CD4-positive, alpha-beta T cell treated with Interleukin-15 for 1 hour (primary cell): Measurements from ENCODE around the gene CDC42EP5.
"Not testable (repeated sequence)": the region's sequence is repeated elsewhere in the genome, so short reads cannot be mapped to it uniquely, and the experiment has no call there.

Source experiments
- DNase-seq: peaks from one replicate; pipeline ENCODE4 v3.0.0-alpha.2; 2020

The CDC42EP5 gene

DNA sequence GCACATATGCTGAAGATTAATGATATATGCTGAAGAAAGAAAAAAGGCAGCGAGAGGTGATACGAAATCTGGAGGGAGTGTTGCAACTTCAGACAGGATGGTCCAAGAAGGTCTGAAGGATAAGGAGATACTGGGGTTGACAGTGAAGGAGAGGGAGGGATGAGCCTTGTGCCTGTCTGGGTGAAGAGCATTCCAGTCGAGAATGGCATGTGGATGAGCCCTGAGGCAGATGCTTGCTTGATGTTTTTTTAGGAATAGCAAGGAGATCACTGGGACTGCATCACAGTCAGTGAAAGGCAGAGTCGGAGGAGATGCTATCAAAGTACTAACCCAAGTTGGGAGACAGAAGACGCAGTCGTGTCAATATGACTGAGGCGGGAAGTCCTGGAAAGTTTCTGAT is 16.2 kb upstream of the CDC42EP5 start:
- no peak for DNase-seq

DNA sequence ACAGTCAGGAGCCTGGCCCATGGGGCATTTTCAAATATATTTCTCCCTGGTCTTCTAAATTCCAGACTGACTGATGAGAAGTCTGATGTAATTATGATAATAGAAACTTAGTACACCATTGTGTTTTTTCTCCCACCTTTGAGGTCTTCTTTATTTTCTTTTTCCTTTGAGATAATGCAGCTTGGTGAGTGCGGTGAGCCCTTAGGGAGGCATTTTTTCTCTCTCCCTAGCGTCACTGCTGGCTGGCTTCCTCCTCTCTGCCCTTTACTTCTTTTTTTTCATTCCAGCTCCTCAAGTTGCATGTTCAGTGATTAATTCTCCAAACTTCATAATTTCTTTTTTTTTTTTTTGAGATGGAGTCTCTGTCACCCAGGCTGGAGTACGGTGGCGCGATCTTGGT is 12.8 kb upstream of the CDC42EP5 start:
- no peak for DNase-seq

DNA sequence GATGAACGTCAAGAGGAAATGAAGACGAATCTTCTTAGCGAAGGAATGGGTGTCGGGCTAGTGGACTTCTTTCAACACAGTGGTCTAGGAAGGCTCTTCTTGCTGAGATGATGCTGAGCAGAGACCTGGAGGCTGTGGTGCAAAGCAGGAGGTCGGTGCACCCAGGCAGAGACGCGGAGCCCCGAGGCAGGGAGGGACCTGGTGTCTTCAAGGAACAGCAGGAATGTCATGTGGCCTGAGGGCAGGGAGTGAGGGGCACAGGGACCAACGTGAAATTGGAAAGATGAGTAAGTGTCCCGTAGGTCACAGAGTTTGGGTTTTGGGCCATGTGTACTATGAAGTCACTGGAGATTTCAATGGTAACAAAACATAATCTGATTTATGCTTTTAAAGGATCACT is 11.4 kb upstream of the CDC42EP5 start:
- no peak for DNase-seq

DNA sequence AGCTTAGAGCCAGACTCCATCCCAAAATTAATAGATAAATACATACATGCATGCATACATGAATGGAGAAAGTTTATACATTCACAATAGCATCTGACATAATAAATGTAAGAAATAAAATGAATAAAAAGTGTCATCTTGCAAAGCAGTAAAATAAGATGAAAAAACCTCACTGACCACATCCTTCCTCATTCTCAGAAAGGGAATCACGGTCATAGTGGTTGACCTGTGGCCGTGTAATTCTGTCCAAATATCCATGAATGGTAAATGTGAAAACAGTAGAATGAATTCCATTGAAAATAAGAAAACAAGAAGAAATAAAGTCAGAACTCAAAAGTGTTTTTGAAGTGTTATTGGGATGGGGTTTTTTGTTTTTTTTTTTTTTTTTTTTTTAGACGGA is 9.8 kb upstream of the CDC42EP5 start:
- DNase-seq = no peak

DNA sequence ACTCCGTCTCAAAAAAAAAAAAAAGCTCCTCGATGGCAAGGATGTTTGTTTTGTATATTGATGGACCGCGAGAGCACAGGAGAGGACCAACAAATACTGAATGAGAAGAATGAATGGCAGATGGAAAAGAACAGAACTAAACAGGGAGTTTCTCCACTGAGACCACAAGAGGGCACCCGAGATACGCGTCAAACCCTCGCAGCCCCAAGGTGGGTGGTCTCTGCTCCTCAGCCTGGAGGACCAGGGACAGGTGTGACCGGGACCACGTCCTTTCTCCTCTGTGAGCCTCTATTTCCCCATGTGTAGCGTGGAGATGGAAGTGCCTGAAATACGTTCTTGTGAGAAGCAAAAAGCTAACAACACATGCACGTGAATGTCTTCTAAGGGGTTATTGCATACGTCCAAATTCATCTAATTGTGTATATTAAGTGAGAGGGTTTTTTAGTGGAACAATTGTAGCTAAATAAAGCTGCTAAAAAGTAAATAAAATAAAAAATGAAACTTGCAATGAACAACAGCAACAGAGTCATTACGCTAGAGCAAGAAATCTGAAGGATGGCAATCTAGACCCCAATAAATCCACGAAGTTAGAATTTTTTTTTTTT is 8.3 kb upstream of the CDC42EP5 start:
- DNase-seq = no peak

DNA sequence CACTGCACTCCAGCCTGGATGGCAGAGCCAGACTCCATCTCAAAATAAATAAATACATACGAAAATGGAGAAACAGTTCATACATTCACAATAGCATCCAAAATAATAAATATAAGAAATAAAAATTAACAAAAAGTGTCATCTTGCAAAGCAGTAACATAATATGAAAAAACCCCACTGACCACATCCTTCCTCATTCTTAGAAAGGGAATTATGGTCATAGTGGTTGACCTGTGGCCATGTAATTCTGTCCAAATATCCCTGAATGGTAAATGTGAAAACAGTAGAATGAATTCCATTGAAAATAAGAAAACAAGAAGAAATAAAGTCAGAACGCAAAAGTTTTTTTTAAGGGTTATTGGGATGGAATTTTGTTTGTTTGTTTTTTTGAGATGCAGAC is 7.0 kb upstream of the CDC42EP5 start:
- DNase-seq = no peak

DNA sequence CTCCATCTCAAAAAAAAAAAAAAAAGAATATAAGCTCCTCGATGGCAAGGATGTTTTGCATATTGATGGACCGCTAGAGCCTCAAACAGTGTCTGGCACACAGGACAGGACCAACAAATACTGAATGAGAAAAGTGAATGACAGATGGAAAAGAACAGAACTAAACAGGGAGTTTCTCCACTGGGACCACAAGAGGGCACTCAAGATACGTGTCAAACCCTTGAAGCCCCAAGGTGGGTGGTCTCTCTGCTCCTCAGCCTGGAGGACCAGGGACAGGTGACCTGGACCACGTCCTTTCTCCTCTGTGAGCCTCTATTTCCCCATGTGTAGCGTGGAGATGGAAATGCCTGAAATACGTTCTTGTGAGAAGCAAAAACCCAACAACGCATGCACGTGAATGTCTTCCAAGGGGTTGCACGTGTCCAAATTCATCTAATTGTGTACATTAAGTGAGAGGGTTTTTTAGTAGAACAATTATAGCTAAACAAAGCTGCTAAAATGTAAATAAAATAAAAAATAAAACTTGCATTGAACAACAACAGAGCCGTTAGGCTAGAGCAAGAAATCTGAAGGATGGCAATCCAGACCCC is 5.7 kb upstream of the CDC42EP5 start:
- DNase-seq = no peak

DNA sequence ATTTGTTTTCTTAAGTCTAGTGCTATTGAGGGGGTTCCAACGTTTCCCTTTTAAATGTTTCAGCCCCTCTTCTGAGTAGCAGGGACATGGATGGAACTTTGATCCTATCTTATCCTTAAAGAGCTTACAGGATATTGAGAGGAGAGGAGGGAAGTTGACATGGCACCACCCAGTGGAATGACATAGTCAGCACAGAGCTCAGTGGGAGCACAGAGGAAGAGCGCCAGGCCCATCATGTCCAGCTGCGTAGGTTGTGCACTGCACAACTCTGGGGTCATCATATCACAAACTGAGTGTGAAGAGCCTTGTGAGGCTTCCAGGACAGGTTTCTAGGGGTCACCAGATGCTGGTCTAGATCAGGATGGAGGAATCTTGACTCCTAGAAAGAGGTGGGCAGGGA is 4.6 kb upstream of the CDC42EP5 start:
- DNase-seq = no peak

DNA sequence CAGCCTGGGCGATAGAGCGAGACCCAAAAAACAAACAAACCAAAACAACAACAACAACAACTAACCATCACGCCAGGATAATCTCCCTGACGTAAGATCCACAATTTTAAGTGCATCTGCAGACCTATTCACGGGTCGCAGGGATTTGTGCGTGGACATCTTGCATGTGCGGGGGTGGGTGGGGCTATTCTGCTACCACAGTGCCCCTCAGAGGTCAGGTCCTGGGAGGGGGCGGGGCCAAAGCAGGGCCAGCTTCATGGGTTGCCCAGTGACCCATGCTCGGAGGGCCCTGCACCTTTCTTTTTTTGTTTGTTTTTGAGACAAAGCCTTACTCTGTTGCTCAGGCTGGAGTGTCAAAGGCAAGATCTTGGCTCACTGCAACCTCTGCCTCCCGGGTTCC is 2.6 kb upstream of the CDC42EP5 start:
- DNase-seq = no peak

DNA sequence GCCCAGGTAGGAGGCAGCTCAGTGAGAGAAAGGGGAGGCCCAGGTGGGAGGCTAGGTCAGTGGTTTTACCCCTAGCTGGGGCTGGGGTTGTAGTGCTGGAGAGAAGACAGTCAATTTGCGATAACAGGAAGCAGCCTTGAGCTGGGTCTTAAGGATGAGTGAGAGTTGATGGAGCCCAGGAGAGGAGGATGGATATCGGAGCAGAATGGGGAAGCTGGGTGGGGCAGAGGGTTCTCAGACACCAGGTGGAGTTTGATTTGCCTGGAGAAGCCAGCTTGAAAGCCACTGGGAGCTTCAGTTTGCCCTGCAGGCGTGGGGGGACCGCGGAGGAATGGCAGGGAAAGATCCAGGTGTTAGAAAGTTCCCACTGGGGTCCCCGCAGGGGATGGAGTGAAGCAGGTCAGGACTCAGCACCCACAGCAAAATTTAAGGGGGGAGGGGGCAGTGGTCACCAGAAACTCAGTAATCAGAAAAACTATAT is 836 bp upstream of the CDC42EP5 start:
- no peak for DNase-seq

DNA sequence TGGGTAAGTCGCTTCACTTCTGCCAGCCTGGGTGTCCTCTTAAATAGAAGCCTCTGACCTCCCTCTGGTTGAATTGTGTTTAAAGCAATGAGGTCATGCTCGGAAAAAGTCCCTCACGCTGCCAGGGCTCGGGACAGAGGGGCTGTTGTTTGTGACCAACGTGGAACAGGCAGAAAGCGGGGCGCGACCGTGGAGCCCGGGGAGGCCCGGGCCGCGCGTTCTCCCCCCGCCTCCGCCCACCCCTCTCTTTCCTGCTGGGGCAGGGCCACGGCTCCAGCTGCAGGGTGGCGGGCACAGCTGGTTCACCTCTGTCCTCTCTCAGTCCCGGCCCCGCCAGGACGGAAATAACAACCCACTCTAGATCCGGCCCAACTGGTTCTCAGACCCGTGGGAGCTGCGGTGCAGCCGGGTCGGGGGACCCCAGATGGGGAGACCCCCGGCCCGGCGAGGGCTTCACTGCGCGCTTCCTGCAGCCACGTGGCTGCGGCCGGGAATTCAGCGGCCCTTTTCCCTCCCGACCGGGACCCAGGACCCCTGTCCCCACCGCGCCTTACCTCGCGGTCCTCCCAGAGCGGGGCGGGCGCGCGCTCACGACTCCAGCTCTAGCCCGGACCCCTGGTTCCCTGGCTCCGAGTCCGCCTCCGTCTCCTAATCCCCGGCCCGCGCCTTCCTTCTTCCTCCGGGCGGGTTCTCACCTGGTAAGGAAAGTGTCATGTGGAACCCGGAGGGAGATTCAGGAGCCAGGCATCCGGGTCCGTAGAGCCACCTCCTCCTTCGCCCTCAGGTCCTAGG is 1.9 kb downstream of the CDC42EP5 start:
- DNase-seq = no peak

DNA sequence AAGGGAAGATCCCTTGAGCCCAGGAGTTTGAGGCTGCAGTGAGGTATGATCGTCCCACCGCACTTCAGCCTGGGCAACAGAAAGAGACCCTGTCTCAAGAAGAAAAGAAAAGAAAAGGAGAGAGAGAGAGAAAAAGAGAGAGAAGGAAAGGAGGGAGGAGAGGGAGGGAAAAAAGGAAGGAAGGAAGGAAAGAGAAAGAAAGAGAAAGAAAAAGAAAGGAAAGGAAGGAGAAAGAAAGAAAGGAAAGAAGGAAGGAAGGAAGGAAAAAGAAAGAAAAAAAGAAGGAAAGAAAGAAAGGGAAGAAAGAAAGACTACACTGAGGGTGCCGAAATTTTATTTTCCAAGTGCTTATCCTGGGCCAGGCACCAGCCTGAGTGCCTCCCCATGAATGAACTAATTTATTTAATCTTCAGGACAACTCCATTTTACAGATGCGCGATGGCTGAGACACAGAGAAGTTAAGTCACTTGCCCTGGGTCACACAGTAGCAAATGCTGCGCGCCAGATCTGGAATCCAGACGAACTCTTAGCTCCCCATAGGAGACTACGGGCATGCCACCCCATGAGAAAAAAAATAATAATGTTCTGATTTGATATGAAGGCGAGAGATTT is 2.7 kb downstream of the CDC42EP5 start:
- no peak for DNase-seq

DNA sequence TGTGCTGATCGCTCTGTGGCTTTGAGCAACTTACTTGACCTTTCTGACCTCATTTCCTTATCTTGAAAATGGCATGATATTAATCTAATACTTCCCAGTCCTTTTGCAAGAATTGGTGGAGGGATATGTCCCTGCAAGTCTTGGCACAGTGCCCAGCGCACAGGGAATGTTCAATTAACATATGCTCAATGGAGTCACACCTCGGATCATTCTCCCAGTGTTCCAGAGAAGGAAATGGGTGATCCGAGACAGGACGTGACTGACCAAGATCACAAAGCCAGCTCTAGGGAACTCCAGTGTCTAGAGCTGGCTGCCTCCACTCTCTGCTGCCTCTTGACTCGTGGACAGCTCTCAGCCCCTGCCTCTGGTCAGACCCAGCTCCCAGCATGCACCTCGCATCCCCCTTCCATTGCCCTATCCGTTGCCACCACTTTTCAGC is 3.6 kb downstream of the CDC42EP5 start:
- DNase-seq = no peak

DNA sequence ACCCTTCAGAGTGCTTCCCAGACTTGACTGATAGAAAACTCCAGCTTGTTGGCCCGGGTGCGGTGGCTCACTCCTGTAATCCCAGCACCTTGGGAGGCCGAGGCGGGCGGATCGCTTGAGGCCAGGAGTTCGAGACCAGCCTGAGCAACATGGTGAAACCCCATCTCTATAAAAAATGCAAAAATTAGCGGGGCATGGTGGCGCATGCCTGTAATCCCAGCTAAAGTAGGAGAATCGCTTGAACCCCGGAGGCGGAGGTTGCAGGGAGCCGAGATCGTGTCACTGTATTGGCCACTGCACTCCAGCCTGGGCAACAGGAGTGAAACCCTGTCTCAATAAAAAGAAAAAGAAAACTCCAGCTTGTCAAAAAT is 7.0 kb downstream of the CDC42EP5 start:
- DNase-seq = not testable (repeated sequence)

DNA sequence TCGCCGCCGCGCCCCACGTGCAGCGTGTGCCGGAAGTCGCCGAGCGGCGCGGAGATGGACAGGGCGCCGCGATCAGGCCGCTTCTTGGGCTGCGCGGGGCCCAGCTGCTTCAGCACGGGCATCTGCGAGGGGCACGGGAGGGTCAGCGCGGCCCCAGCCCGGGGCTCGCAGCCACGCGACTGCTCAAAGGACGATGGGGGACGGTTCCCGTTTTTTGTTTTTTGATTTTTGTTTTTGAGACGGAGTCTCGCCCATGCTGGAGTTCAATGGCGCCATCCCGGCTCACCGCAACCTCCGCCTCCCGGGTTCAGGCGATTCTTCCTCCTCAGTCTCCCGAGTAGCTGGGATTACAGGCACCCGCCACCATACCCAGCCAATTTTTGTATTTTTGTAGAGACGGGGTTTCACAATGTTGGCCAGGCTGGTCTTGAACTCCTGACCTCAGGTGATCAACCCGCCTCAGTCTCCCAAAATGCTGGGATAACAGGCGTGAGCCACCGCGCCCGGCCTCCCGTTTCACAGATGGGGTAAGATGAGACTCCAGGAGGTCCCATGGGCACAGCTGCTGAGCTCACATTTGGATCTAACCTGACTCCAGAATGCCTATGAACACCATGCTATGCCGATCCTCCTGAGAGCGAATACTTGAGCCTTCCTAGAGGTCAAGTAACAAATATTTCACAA is 7.5 kb downstream of the CDC42EP5 start:
- no peak for DNase-seq

DNA sequence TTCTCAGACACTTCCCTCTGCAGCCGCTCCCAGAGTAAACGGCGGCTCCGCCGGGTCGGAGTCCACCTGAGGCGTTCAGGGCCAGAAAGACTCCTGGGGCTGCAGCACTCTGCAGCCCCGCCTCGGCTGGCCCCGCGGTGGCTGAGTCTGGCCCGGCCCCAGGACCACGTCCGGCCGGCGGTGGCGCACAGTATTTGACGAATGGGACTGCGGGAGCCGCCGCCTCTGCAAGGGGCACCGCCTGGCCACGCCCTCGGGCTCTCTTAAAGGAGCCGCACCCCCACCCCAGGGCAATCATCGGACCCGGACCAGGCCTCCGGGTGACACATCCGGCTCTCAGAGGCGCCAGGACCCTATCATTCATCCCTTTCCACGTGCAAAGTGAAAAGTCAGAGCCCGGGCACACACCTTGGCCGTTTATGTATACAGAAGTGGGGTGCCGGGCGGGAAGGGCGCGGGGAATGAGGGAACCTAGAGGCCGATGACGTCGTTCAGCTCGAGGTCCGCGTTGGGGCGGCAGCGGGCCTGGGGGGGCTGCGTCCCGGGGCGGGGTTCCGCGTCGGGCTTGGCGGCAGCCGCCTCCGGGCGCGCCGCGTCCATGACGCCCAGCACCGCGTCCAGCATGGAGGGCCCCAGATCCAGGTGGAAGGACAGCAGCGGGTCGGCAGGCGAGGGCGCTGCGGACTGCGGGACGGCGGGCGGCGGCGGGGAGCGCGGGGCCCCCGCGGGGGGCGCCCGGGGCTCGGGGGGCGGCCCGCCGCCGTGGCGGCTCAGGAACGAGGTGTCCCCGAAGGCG is 8.3 kb downstream of the CDC42EP5 start:
- DNase-seq = peak; percentile 78

DNA sequence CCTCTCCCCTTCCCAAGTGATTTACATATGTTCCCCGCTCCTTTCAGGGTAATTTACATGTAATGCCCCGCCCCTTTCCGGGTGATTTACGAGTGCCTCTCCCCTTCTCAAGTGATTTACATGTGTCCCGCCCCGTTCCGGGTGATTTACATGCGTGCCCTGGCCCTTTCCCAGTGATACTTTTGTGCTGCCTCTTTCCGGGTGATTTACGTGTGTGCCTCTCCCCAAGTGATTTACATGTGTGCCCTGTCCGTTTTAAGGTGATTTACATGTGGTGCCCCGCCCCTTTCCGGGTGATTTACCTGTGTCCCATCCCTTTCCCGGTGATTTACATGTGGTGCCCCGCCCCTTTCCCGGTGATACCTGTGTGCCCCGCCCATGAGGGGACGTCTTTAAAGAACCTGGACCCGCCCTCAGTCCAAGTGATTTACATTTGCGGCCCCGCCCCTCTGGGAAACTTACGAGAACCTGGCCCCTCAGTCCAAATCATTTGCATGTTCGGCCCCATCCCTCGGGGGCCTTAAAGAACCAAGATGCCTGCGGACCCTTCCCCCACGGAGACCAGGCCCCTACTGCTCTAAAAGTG is 9.0 kb downstream of the CDC42EP5 start:
- no peak for DNase-seq

DNA sequence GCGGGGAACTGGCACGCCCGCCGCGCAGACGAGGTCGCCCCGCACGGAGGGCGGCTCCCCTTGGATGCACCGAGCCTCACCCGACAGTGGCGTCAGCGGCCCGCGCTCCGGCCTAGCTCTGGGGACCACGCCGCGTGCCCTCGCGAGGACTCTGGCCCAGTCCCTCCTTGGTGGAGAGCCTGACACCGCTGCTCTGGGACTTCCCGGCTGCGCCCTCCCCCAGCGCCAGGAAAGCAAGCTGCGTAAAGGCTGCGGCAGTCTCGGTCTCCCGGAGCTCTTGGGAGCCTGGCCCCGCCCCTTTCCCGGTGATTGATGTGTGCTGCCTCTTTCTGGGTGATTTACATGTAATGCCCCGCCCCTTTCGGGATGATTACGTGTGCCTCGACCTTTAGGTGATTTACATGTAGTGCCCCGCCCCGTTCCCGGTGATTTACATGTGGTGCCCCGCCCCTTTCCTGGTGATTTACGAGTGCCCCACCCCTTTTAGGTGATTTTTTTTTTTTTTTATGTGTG is 9.5 kb downstream of the CDC42EP5 start, which contains the start of gene LENG9:
LENG9 (minus strand) TSS at position 248 of the 513 bp plus-strand sequence. CDS start 252 bp downstream, outside the sequence.
- peak; percentile 98 for DNase-seq

DNA sequence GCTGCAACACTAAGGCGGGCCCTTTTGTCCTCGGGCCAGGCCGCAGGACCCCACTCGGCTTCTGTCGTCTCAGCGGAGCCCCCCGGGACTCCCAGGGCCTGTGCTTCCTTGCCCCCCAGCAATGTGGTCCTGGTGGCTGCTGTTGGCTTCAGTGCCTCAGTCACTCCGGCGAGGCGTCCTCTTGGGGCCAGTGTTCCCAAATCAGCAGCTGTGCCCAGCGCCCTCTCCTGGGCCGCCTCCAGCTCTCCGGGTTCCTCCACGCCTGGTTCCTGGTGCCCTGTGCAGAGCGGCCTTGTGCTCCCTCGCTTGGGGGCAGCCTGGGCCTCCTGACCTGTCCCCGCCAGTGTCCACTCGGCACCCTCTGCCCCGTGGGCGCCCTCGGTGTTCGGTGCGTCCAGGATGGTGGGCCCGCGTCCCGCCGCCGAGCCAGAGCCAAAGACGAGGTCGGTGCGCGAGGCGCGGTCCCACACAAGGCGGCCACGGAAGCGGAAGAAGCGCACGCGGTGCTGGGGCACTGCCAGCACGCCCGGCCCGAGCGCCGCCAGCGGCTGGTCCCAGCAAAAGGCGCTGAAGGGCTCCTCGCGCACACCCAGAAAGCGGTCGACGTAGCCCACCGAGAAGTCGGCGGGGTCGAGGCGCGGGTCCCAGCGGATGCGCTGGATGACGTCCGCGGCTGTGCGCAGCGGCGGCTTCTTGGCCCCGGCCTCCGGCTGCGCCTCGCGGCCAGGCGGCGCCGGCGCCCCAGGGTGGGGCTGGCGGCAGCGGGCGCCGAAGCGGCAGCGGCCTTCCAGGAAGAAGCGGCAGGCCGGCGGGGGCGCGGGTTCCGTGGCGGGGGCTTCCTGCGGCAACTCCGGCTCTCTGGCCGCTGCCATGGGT is 10.2 kb downstream of the CDC42EP5 start:
- peak; percentile 60 for DNase-seq

DNA sequence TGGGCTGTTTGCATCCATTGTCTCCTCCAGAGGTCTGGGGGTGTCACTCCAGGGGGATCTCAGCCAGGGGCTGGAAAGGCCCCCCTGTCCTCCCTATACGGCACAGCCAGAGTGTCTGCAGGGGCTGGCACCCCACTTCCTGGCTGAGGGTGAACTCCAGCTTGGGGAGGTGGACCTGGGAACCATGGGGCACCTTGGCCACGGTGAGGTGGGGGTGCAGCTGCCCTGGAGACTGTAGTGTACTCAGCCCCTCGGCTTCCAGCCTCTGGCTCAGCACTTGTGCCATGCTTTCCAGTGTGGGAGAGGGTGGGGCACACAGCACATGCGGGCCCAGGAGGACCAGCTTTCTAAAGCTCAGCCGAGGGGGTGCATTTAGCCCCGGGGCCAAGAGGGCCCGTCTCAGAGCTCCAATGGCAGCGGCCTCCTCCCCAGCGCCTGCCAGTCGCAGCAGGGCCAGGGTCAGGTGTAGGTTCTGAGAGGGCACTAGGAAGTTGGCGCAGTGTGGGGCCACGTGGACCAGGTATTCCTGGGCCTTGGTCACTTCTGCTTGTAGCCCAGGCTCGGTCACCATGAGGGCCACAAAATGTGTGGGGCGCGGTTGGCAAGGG is 10.9 kb downstream of the CDC42EP5 start:
- no peak for DNase-seq
